Caco-2 (cell line): ENCODE results near the gene TCIRG1. TPM values are rescaled to one million over a fixed set of nuclear protein-coding genes. Genes with fewer than 3 reads are reported as not detected.

ENCODE experiments used
- BruUV-seq: library from RNA; stranded (reverse); fragments of 400-500 nt; replicated peaks from 2 replicates; lab custom pipeline; 2021; lab: Mats Ljungman, UMichigan
- CTCF ChIA-PET: fragments of 300-600 bp; sonication (Branson Sonifier 250); formaldehyde crosslinking; loops from one replicate; lab custom pipeline; 2022; ENCODE audit warnings: antibody characterized with exemption; lab: Charles Lee
- POLR2A ChIA-PET: fragments of 300-600 bp; sonication (Branson Sonifier 250); formaldehyde crosslinking; loops from one replicate; lab custom pipeline; 2022; ENCODE audit warnings: antibody characterized with exemption; lab: Charles Lee
- DNase-seq, 2 experiments: peaks; one replicate each; pipeline versions ENCODE4 v3.0.0 to v3.0.0-alpha.2; 2020 to 2022
- H3K27me3 ChIP-seq: replicated peaks from 2 replicates; pipeline ENCODE4 v1.6.0; 2011; ENCODE audit warnings: low read length; ENCODE audit not compliant: control insufficient read depth, insufficient read depth
- H3K36me3 ChIP-seq: 2 replicates; pipeline ENCODE4 v1.5.1; 2011; ENCODE audit warnings: low read length; ENCODE audit not compliant: control insufficient read depth, insufficient read depth
- H3K4me1 ChIP-seq: fragments of 250-450 bp; sonication (Bioruptor Pico); 2 replicates; pipeline ENCODE4 v1.5.1; 2020; ENCODE audit warnings: mild to moderate bottlenecking
- H3K4me3 ChIP-seq: 2 replicates; pipeline ENCODE4 v1.5.1; 2011; ENCODE audit warnings: low read depth, mild to moderate bottlenecking, control low read depth, low read length
- H3K9me3 ChIP-seq: fragments of 250-450 bp; sonication (Bioruptor Pico); 2 replicates; pipeline ENCODE4 v1.5.1; 2020; ENCODE audit warnings: mild to moderate bottlenecking, moderate library complexity
- H3K27ac Mint-ChIP-seq: one replicate; pipeline ENCODE4 v1.8.0; 2022; ENCODE audit warnings: mixed read lengths; ENCODE audit not compliant: unreplicated experiment
- H3K27me3 Mint-ChIP-seq: one replicate; pipeline ENCODE4 v1.8.0; 2022; ENCODE audit warnings: mixed read lengths; ENCODE audit not compliant: insufficient read depth, unreplicated experiment
- H3K36me3 Mint-ChIP-seq: one replicate; pipeline ENCODE4 v1.8.0; 2022; ENCODE audit warnings: mild to moderate bottlenecking, mixed read lengths; ENCODE audit not compliant: insufficient read depth, unreplicated experiment
- H3K4me1 Mint-ChIP-seq: one replicate; pipeline ENCODE4 v1.8.0; 2022; ENCODE audit warnings: low read depth, mixed read lengths; ENCODE audit not compliant: unreplicated experiment
- H3K4me3 Mint-ChIP-seq: one replicate; pipeline ENCODE4 v1.8.0; 2022; ENCODE audit warnings: mild to moderate bottlenecking, moderate library complexity, mixed read lengths; ENCODE audit not compliant: unreplicated experiment
- H3K9me3 Mint-ChIP-seq: one replicate; pipeline ENCODE4 v1.8.0; 2022; ENCODE audit warnings: mixed read lengths; ENCODE audit not compliant: unreplicated experiment
- CTCF ChIP-seq, 2 experiments: fragments of 200-600 bp in 1 of 2; IDR thresholded peaks; 1 replicate in 1 of 2; 2 replicates in 1 of 2; pipeline versions ENCODE4 v1.5.1 to v1.8.0; 2011 to 2022; ENCODE audit warnings: antibody characterized with exemption in 1 of 2, control low read depth in 1 of 2, inconsistent platforms in 1 of 2, low read depth in 1 of 2, low read length in 1 of 2, mild to moderate bottlenecking in 1 of 2, moderate library complexity in 1 of 2; ENCODE audit not compliant: insufficient read depth in 1 of 2, severe bottlenecking in 1 of 2, unreplicated experiment in 1 of 2
- intact Hi-C: fragments of 100-400 bp; cut with micrococcal nuclease; formaldehyde crosslinking; loops from one replicate; pipeline ENCODE4 v1.10.0; 2022; ENCODE audit not compliant: unreplicated experiment
- total RNA-seq: library from RNA; stranded (reverse); gene quantifications from 2 replicates; pipeline ENCODE4 v1.2.3, GENCODE V29; 2022

The TCIRG1 gene
- total RNA-seq, 1 experiment from 2014 or later: 2.7 TPM

GRCh38 chr11:68021167-68021787, 17.5 kb upstream of the TCIRG1 start:
- DNase-seq: peak in 1 of 2 experiments; percentile 67
- Mint-ChIP-seq H3K36me3 (no peaks in the 10 kb centered on the region), H3K27ac (no peak overlapping the region), H3K4me1 (peaks cover 12% of the 10 kb centered on the region), H3K27me3 (no peaks in the 10 kb centered on the region), H3K9me3 (no peaks in the 10 kb centered on the region), H3K4me3 (no peak overlapping the region)
- intact Hi-C loops: loop anchor here (1.0 kb wide), 1 partner anchor 11 kb away; the partner anchor contains the start of gene ALDH3B1
- Histone ChIP-seq H3K27me3 (no peaks in the 10 kb centered on the region), H3K36me3 (no peaks in the 10 kb centered on the region), H3K4me3 (no peak overlapping the region), H3K4me1 (peaks cover 16% of the 10 kb centered on the region), H3K9me3 (no peaks in the 10 kb centered on the region)
- ChIA-PET POLR2A (interaction anchor here (1.6 kb wide), 1 partner anchor 11 kb away, joined by 4 read pairs; the partner anchor contains the start of gene ALDH3B1), CTCF (interaction anchor here (1.0 to 1.6 kb wide), 4 partner anchors 12 to 65 kb away, joined by 3 to 9 read pairs (median 4); partner anchors contain the start of gene ALDH3B1)
- peak; percentile 27 to 59 for TF ChIP-seq CTCF (IDR thresholded peaks at IDR 0.05; ENCODE audit: insufficient read depth in 1 of 2, low read depth in 1 of 2, low read length in 1 of 2, severe bottlenecking in 1 of 2, unreplicated experiment in 1 of 2)
- BruUV-seq: no TSS peak

DNA sequence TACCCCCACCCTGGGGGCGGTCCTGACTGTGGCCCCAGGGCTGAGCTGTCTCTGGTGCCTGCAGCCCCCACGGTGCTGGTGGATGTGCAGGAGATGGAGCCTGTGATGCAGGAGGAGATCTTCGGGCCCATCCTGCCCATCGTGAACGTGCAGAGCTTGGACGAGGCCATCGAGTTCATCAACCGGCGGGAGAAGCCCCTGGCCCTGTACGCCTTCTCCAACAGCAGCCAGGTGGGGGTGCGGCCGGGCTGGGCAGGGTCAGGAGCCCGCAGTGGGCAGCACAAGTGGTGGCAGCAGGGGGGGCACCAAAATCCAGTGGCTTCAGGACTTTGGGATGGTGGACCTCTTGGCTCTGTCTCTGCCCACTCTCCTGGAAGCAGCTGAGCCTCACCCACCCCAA, 16.3 kb upstream of the TCIRG1 start:
- no peak for DNase-seq
- no peaks in the 10 kb centered on the region for H3K27me3 ChIP-seq
- no peak overlapping the region for H3K4me3 ChIP-seq
- no peaks in the 10 kb centered on the region for H3K9me3 Mint-ChIP-seq
- POLR2A ChIA-PET: interaction anchor here (1.6 kb wide), 1 partner anchor 13 kb away, joined by 4 read pairs; the partner anchor contains the start of gene ALDH3B1
- H3K4me3 Mint-ChIP-seq: no peak overlapping the region
- peaks cover 12% of the 10 kb centered on the region for H3K4me1 Mint-ChIP-seq
- no peak overlapping the region for H3K27ac Mint-ChIP-seq
- CTCF ChIA-PET: interaction anchor here (0.6 to 1.6 kb wide), 5 partner anchors 13 to 1133 kb away, joined by 3 to 9 read pairs (median 4); partner anchors contain the start of gene ALDH3B1
- H3K9me3 ChIP-seq: no peaks in the 10 kb centered on the region
- no peaks in the 10 kb centered on the region for H3K36me3 Mint-ChIP-seq
- no peak for TF ChIP-seq CTCF (IDR thresholded peaks at IDR 0.05; ENCODE audit: insufficient read depth in 1 of 2, low read depth in 1 of 2, low read length in 1 of 2, severe bottlenecking in 1 of 2, unreplicated experiment in 1 of 2)
- intact Hi-C loops: no loop called here
- peaks cover 4% of the 10 kb centered on the region; the same call in 1 of the 2 replicates for H3K4me1 ChIP-seq
- BruUV-seq: no TSS peak
- H3K36me3 ChIP-seq: no peaks in the 10 kb centered on the region
- no peaks in the 10 kb centered on the region for H3K27me3 Mint-ChIP-seq

- DNase-seq: no peak
- no peak overlapping the region for H3K4me3 Mint-ChIP-seq
- no peak overlapping the region for H3K27ac Mint-ChIP-seq
- ChIA-PET CTCF (interaction anchor here (1.2 kb wide), 1 partner anchor 13 kb away, joined by 3 read pairs; no protein-coding TSS in a partner anchor), POLR2A (no interaction called here)
- H3K4me1 Mint-ChIP-seq: peaks cover 9% of the 10 kb centered on the region
- H3K36me3 ChIP-seq: no peaks in the 10 kb centered on the region
- no TSS peak for BruUV-seq
- intact Hi-C loops: no loop called here
- H3K4me3 ChIP-seq: no peak overlapping the region
- no peaks in the 10 kb centered on the region for H3K9me3 Mint-ChIP-seq
- peaks cover 7% of the 10 kb centered on the region; the same call in 1 of the 2 replicates for H3K4me1 ChIP-seq
- no peaks in the 10 kb centered on the region for H3K9me3 ChIP-seq
- H3K27me3 ChIP-seq: no peaks in the 10 kb centered on the region
- no peak for TF ChIP-seq CTCF (IDR thresholded peaks at IDR 0.05; ENCODE audit: insufficient read depth in 1 of 2, low read depth in 1 of 2, low read length in 1 of 2, severe bottlenecking in 1 of 2, unreplicated experiment in 1 of 2)
- no peaks in the 10 kb centered on the region for H3K36me3 Mint-ChIP-seq
- H3K27me3 Mint-ChIP-seq: no peaks in the 10 kb centered on the region
Observed at GRCh38 chr11:68024508-68024907, 14.3 kb upstream of the TCIRG1 start.
